DND-41 (cell line): ENCODE data around the gene F13A1.

Source experiments
- ATAC-seq: fragments of 200-7000 bp; cut with Tn5 transposase; 3 replicates; pipeline ENCODE4 v1.9.1; 2021; ENCODE audit warnings: low read depth; ENCODE audit not compliant: insufficient read depth
- DNase-seq: peaks from one replicate; pipeline ENCODE4 v3.0.0-alpha.2; 2020
- H2AFZ ChIP-seq: 2 replicates; pipeline ENCODE4 v1.6.0; 2012; ENCODE audit warnings: low read depth, low read length
- H3K27ac ChIP-seq: 2 replicates; pipeline ENCODE4 v1.5.1; 2012; ENCODE audit warnings: low read length, inconsistent platforms
- H3K27me3 ChIP-seq: fragments of 200-600 bp; sonication (generic); 2 replicates; pipeline ENCODE4 v1.6.0; 2012; ENCODE audit warnings: low read length, mild to moderate bottlenecking, inconsistent platforms; ENCODE audit not compliant: insufficient read depth, poor library complexity
- H3K36me3 ChIP-seq: 2 replicates; pipeline ENCODE4 v1.5.1; 2012; ENCODE audit warnings: low read length, inconsistent platforms; ENCODE audit not compliant: insufficient read depth
- H3K4me1 ChIP-seq: 2 replicates; pipeline ENCODE4 v1.5.1; 2012; ENCODE audit warnings: mild to moderate bottlenecking, low read length; ENCODE audit not compliant: insufficient read depth
- H3K4me2 ChIP-seq: 2 replicates; pipeline ENCODE4 v1.6.0; 2012; ENCODE audit warnings: mild to moderate bottlenecking, moderate library complexity, low read length, inconsistent platforms; ENCODE audit not compliant: insufficient read depth
- H3K4me3 ChIP-seq, 2 experiments: fragments of 200-600 bp in 1 of 2; shearing (Covaris generic) in 1 of 2; 2 replicates each; pipeline ENCODE4 v1.5.1; 2012 to 2016; ENCODE audit warnings: inconsistent platforms in 2 of 2, low read length in 2 of 2, mild to moderate bottlenecking in 2 of 2, low read depth in 1 of 2, moderate library complexity in 1 of 2
- H3K79me2 ChIP-seq: 2 replicates; pipeline ENCODE4 v1.6.0; 2012; ENCODE audit warnings: low read length, inconsistent platforms; ENCODE audit not compliant: insufficient read depth
- H3K9ac ChIP-seq: 2 replicates; pipeline ENCODE4 v1.6.0; 2012; ENCODE audit warnings: low read depth, mild to moderate bottlenecking, inconsistent platforms, low read length, moderate library complexity
- H3K9me3 ChIP-seq: 2 replicates; pipeline ENCODE4 v1.5.1; 2012; ENCODE audit warnings: low read length, moderate library complexity, mild to moderate bottlenecking, inconsistent platforms; ENCODE audit not compliant: insufficient read depth, severe bottlenecking
- H4K20me1 ChIP-seq: 2 replicates; pipeline ENCODE4 v1.6.0; 2012; ENCODE audit warnings: low read length; ENCODE audit not compliant: insufficient read depth
- EZH2 ChIP-seq: IDR thresholded peaks from 3 replicates; pipeline ENCODE4 v1.6.1; 2012; ENCODE audit warnings: borderline replicate concordance, low read depth, mild to moderate bottlenecking, moderate library complexity, low read length, inconsistent platforms; ENCODE audit not compliant: severe bottlenecking
- TF ChIP-seq, protein P1 (sequence below): IDR thresholded peaks from 2 replicates; pipeline ENCODE4 v1.5.1; 2012; ENCODE audit warnings: borderline replicate concordance, low read length, moderate library complexity, mild to moderate bottlenecking; ENCODE audit not compliant: poor library complexity, severe bottlenecking; ENCODE audit errors: extremely low read depth

The F13A1 gene

GRCh38 chr6:6350696-6351095 is 30.2 kb upstream of the F13A1 start:
- no peak for DNase-seq
- TF ChIP-seq, protein P1, sequence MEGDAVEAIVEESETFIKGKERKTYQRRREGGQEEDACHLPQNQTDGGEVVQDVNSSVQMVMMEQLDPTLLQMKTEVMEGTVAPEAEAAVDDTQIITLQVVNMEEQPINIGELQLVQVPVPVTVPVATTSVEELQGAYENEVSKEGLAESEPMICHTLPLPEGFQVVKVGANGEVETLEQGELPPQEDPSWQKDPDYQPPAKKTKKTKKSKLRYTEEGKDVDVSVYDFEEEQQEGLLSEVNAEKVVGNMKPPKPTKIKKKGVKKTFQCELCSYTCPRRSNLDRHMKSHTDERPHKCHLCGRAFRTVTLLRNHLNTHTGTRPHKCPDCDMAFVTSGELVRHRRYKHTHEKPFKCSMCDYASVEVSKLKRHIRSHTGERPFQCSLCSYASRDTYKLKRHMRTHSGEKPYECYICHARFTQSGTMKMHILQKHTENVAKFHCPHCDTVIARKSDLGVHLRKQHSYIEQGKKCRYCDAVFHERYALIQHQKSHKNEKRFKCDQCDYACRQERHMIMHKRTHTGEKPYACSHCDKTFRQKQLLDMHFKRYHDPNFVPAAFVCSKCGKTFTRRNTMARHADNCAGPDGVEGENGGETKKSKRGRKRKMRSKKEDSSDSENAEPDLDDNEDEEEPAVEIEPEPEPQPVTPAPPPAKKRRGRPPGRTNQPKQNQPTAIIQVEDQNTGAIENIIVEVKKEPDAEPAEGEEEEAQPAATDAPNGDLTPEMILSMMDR: no peak
- TF ChIP-seq EZH2: no peak

DNA sequence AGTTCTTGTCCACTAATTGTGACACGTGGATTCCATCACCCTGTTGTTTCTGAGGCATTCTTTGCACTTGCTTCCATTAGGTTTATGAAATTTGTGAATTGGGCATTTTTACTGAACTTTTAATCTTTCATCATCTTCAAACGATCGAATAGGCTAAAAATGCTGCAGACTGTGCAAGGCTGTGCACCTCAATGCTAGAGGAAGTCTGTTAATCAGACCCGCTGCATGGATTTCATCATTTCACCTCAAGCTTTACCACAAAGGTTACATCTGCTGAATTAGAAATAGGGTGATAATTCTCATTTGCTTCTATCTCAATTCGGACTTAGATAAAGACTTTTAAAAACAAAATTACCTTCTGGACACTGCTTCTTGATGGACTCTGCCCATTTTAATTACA is 27.8 kb upstream of the F13A1 start:
- H3K27me3 ChIP-seq: no peaks in the 10 kb centered on the region
- no peak overlapping the region for H2AFZ ChIP-seq
- TF ChIP-seq, protein P1: no peak
- TF ChIP-seq EZH2: no peak
- ATAC-seq (no peak), DNase-seq (no peak)
- no peaks in the 10 kb centered on the region for H3K4me1 ChIP-seq
- no peak overlapping the region for H3K4me3 ChIP-seq
- no peak overlapping the region for H3K4me2 ChIP-seq
- no peaks in the 10 kb centered on the region for H4K20me1 ChIP-seq
- no peaks in the 10 kb centered on the region for H3K36me3 ChIP-seq
- no peaks in the 10 kb centered on the region for H3K79me2 ChIP-seq
- H3K27ac ChIP-seq: no peak overlapping the region
- no peaks in the 10 kb centered on the region for H3K9me3 ChIP-seq
- no peak overlapping the region for H3K9ac ChIP-seq

More at GRCh38 chr6:6350696-6351095, 30.2 kb upstream of the F13A1 start:
- Histone ChIP-seq H3K4me1 (no peaks in the 10 kb centered on the region), H4K20me1 (no peaks in the 10 kb centered on the region), H3K36me3 (no peaks in the 10 kb centered on the region), H3K27ac (no peak overlapping the region), H3K9me3 (no peaks in the 10 kb centered on the region), H2AFZ (no peak overlapping the region), H3K9ac (no peak overlapping the region), H3K4me2 (no peak overlapping the region), H3K79me2 (no peaks in the 10 kb centered on the region), H3K27me3 (no peaks in the 10 kb centered on the region), H3K4me3 (no peak overlapping the region)
- no peak for ATAC-seq

GRCh38 chr6:6346427-6347023 is 26.1 kb upstream of the F13A1 start:
- Histone ChIP-seq H3K27me3 (peaks cover 2% of the 10 kb centered on the region), H3K79me2 (no peaks in the 10 kb centered on the region), H3K9me3 (no peaks in the 10 kb centered on the region), H3K4me1 (no peaks in the 10 kb centered on the region), H3K36me3 (no peaks in the 10 kb centered on the region), H3K4me3 (no peak overlapping the region), H3K9ac (no peak overlapping the region), H4K20me1 (no peaks in the 10 kb centered on the region), H3K4me2 (no peak overlapping the region), H2AFZ (no peak overlapping the region), H3K27ac (no peak overlapping the region)
- DNase-seq: no peak
- TF ChIP-seq, protein P1: no peak
- no peak for TF ChIP-seq EZH2
- ATAC-seq: no peak

GRCh38 chr6:6333501-6333900 is 13.0 kb upstream of the F13A1 start:
- H2AFZ ChIP-seq: no peak overlapping the region
- H3K4me3 ChIP-seq: no peak overlapping the region
- H4K20me1 ChIP-seq: no peaks in the 10 kb centered on the region
- no peaks in the 10 kb centered on the region for H3K36me3 ChIP-seq
- ATAC-seq (no peak), DNase-seq (no peak)
- H3K9me3 ChIP-seq: no peaks in the 10 kb centered on the region
- no peak overlapping the region for H3K27ac ChIP-seq
- no peak overlapping the region for H3K4me2 ChIP-seq
- no peaks in the 10 kb centered on the region for H3K4me1 ChIP-seq
- TF ChIP-seq EZH2: no peak
- TF ChIP-seq, protein P1: no peak
- H3K9ac ChIP-seq: no peak overlapping the region
- H3K27me3 ChIP-seq: peaks cover 30% of the 10 kb centered on the region
- no peaks in the 10 kb centered on the region for H3K79me2 ChIP-seq
